DND-41 (cell line): ENCODE results near the gene CSN2.

Experiments used
- CTCF ChIP-seq: IDR thresholded peaks from 2 replicates; pipeline ENCODE4 v1.5.1; 2012; ENCODE audit warnings: borderline replicate concordance, low read length, moderate library complexity, mild to moderate bottlenecking; ENCODE audit not compliant: poor library complexity, severe bottlenecking; ENCODE audit errors: extremely low read depth
- EZH2 ChIP-seq: IDR thresholded peaks from 3 replicates; pipeline ENCODE4 v1.6.1; 2012; ENCODE audit warnings: borderline replicate concordance, low read depth, mild to moderate bottlenecking, moderate library complexity, low read length, inconsistent platforms; ENCODE audit not compliant: severe bottlenecking

DNA sequence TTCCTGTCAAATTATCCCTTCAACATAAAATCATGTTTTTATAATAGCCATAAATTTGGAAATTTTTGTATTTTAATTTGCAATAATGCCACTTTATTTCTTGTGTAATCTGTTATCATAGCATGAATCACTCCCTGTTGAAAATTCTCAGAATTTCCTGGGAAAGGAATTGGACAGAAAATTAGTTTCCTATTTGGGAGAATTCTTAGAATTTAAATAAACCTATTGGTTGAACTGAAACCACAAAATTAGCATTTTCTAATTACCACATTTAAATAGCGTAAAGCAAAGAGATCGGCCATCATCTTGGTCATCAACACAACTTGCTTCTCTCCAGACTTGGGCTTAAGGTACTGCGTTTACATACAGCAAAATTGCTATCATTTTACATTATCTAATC, 34.8 kb downstream of the CSN2 start, which contains the start of gene CSN1S1:
- TF ChIP-seq CTCF: no peak
- TF ChIP-seq EZH2: no peak
